Central memory CD4-positive, alpha-beta T cell (primary cell): ENCODE results near the gene PRG3.
"Not testable (repeated sequence)": the region's sequence is repeated elsewhere in the genome, so short reads cannot be mapped to it uniquely, and the experiment has no call there.

ENCODE experiments used
- DNase-seq: peaks from one replicate; pipeline ENCODE4 v3.0.0; 2022

Gene PRG3

DNA sequence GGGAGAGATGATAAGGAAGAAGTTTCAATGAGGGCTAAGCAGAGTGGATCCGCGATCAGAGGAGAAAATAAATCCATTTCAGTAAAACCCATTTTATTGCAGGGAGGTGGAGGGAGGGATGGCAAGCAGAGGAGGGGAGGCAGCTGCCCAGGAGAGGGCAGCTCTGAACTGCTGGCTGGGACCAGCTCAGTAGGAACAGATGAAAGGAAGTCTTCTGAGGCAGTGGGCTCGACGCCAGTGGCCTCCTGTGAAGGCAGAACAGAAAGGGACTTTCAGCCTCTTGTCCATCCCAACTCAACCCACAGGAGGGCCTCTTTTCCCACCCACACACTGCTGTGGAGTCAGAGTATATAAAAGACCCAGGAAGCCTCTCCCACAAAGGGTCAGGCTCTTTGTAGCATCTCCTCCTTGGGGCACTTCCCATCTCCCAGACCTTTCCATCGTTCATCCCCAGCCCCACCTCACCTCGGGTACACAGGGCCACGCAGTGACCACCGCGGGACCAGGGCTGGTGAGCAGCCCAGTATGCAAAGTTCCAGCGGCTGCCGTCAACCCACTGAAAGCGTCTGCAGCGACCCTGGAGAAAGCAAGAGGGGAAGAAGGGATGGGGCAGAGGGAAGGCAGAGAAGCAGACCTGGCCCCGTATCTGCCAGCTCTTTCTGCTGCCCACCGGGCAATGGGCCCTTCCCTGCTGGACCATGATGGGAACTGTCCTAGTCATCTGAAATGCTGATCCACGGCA, 6.5 kb upstream of the PRG3 start:
- no peak for DNase-seq

DNA sequence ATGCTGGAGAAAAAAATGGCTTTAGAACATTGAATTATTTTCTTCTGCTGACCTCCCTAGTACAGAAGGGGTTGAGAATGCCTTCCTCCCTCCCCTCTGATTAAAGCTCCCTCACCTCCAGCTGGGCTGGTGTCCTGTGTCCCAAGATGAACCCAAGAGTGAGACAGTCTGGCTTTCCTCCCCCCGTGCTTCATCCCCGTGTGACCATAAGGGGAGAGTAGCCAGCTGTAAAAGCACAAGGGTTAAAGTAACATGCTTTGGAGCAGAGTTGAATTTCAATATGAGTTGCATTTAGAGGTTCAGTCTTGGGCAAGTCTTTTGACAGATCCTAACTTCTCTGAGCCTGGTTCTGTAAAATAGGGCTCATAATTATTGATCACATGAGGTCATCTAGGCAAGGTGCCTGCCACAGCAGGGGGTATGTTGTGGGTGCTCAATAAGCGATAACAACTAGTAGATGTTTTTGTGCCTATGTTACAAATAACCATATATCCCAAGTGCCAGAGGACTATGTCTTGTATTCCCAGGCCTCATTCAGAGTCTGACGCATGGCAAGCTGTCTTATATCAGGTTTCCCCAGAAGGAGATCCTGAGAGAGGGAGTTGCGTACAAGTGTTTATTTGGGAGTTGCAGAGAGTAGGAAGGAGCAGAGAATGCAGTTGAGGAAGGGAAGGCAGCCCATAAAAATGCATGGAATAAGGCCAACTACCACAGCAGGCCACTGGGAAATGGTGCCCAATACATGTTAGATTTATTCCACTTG, 5.4 kb upstream of the PRG3 start:
- no peak for DNase-seq

DNA sequence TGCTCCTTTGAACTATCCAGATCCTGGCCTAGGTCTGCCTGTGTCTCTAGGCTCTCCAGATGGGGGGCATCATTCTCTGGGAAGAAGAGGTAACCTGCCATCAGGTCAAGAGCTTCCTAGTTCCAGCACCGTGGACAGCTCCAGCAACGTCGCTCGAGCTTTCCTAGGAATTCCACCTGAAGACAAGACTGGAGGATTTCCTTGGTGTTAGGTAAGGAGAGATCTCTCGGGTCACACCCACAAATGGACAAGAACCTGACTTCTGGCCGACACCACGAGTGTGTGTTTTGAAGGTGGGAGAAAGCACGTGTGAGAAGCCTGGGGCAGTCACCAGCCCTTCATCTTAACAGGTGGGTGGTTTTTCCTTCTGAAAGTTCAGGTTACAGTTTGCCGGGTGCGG, 1.2 kb downstream of the PRG3 start:
- DNase-seq: no peak

GRCh38 chr11:57378186-57378585, 2.8 kb downstream of the PRG3 start:
- no peak for DNase-seq

DNA sequence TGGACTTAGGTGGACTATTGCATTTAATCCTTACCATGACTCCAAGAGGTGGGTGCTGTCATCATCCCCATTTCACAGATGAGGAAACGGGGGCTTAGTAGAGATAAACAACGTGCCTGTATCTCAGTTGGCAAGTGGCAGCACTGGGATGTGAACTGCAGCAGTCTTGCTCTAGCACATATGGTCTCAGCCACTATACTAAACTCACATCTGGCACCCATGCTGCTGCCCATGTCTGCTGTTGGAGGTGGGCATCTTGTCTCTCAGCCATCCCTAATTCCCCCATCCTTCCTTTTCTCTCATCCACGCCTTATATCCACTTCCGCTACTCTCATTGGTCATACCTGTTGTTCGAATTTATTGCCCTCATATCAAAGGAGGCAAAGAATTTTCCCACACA, 3.8 kb downstream of the PRG3 start:
- no peak for DNase-seq

- DNase-seq: no peak
Observed at GRCh38 chr11:57376095-57377090, 4.6 kb downstream of the PRG3 start.

GRCh38 chr11:57375490-57375889, 5.5 kb downstream of the PRG3 start:
- no peak for DNase-seq

DNA sequence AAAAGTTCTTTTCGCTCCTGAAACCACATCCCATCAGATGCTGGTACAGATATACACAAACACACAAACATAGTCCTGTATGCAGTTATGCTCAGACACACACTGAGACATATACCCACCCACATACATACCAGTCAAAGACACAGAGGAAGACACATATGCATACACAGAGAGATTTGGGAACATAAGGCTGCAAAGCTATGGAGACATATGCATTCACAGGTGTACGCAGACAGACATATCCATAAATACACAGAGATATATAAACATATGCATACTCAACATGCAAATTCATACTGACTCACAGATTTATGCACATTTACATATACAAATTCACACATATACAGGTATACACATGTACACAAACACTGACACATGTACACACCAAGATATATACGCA, 6.0 kb downstream of the PRG3 start:
- DNase-seq: no peak

DNA sequence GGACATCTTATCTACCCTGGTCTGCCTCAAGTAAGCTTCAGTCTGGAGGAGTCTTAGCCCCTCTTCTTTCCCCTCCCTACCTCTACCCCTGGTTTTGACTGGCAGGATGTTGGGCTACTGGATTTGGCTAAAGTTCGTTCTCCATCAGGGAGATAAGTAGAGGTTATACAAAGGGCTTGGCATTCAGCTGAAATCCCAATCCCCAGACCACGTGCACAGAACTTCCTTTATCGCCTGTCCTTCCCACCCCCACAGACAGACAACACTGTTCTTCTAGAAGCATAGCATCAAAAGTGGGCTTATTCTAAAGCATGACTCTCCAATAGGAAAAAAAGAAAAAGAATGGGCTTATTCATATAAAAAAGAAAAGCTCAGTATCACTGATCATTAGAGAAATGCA, 7.8 kb downstream of the PRG3 start:
- no peak for DNase-seq

- no peak for DNase-seq
Observed at GRCh38 chr11:57370941-57371340, 10.0 kb downstream of the PRG3 start.

GRCh38 chr11:57370251-57370650, 10.7 kb downstream of the PRG3 start:
- DNase-seq: no peak

DNA sequence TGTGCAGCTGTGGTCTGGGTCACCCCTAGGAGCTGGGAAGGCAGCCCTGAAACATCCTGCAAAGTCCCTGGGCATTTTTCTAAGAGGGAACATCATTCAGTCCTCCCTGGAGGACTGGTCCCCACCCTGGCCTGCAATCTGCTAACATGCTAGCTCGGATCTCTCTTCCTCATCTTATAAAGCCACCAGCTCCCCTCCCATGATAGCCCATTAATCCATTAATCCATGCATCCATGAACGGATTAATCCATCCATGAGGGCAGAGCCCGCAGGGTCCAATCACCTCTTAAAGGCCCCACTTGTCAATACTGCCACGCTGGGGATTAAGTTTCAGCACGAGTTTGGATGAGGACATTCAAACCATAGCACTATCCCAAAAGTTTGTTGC, 12.1 kb downstream of the PRG3 start:
- DNase-seq: no peak

DNA sequence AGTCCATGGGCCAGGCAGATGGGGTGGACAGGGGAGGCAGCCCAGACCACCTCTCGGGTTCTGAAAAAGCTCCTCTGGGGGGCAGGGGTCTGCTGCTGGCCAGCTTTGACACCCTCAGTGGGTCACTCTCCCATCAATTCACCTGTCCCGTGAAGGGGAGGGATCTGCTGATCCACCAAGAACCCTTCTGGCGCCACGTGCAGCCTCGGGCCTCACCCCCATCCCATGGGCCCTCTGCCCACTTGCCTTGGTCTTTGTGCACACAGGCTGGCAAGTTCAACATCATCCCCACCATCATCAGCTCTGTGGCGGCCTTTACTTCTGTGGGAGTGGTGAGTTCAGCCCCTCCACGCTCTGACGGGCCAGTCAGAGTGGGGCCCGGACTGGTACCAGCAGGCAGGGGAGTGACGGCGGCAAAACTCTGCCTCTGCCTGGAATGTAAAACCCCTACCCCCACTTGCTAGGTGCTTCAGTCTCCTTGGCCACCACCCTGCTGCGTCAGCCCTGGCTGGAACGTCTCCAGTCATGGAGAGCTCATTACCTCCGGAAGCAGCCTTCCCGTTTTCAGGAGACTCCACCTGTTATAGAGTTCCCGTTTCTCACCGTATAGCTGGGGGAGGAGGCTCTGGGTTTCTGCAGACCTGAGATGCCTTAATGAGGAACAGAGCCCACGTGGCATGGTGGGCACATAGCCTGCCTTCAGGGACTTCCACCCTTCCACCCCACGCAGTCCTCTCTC, 12.7 kb downstream of the PRG3 start:
- DNase-seq: no peak

- no peak for DNase-seq
Observed at GRCh38 chr11:57364851-57365660, 15.9 kb downstream of the PRG3 start.

DNA sequence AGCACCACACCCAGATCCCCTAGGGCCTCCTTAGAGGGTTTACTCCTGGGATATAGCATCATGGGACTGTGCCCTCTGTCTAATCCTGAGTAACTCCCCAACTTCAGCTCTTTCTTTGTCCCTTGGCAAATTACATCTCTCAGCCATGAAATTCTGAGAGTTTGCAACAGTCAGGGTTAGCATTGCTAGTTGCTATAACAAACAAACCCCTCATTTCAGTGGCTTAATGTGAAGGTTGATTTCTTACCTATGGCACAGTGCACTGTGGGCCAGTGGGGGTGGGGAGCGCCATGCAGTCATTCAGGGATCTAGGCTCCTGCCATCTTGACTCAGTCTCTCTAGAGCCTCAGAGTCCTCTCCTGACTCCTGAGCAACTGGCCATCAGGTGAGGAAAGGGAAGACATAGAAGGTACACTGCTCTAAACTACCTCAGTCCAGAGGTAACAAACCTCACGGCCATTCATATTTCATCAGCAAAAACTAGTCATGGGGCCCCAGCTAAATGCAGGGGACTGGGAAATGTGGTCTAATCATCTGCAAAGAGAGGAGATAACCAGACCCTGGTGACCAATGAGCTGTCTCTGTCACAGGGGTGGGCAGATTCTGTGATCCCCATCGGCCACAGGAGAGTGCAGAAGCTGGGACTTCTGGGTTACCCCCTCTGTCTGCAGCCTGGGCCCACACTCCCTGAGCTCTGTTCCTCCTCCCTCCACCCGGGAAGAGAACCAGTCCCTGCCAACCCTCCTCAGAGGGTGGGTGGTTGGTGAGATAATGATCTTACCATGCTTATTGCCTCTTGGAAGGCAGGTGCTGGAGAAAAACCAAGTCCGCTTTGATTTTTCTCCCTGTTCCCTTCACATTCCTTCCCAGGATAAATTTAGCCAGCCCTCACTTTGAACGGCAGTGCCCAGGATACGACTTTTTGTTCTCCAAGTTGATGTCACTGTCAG, 17.5 kb downstream of the PRG3 start:
- DNase-seq: no peak

- no peak for DNase-seq
Observed at GRCh38 chr11:57361926-57362325, 19.0 kb downstream of the PRG3 start.

- DNase-seq: not testable (repeated sequence)
Observed at GRCh38 chr11:57361420-57361819, 19.5 kb downstream of the PRG3 start.

- no peak for DNase-seq
Observed at GRCh38 chr11:57360991-57361390, 20.0 kb downstream of the PRG3 start.

- DNase-seq: no peak
Observed at GRCh38 chr11:57359896-57360690, 20.9 kb downstream of the PRG3 start.

GRCh38 chr11:57359396-57359795, 21.6 kb downstream of the PRG3 start:
- DNase-seq: no peak
